COR-L47 (cell line): ENCODE data around the gene KMT2E.

Source experiments
- DNase-seq: peaks from one replicate; lab custom pipeline; 2025; lab: John Stamatoyannopoulos, UW

Gene KMT2E

GRCh38 chr7:105073143-105073542, 59.1 kb downstream of the KMT2E start:
- no peak for DNase-seq

- DNase-seq = no peak
Observed at GRCh38 chr7:105079348-105079747, 65.3 kb downstream of the KMT2E start.

GRCh38 chr7:105084581-105084980, 70.6 kb downstream of the KMT2E start:
- DNase-seq = no peak

GRCh38 chr7:105086850-105087249, 72.8 kb downstream of the KMT2E start:
- no peak for DNase-seq

GRCh38 chr7:105087981-105088380, 74.0 kb downstream of the KMT2E start:
- DNase-seq = no peak

GRCh38 chr7:105088456-105088855, 74.5 kb downstream of the KMT2E start:
- no peak for DNase-seq

- DNase-seq = no peak
Observed at GRCh38 chr7:105094966-105095365, 81.0 kb downstream of the KMT2E start.

GRCh38 chr7:105096306-105096705, 82.3 kb downstream of the KMT2E start:
- DNase-seq = no peak

- no peak for DNase-seq
Observed at GRCh38 chr7:105097619-105098018, 83.6 kb downstream of the KMT2E start.

- DNase-seq = no peak
Observed at GRCh38 chr7:105098863-105099515, 85.0 kb downstream of the KMT2E start.

GRCh38 chr7:105101864-105102263, 87.9 kb downstream of the KMT2E start:
- DNase-seq = no peak

GRCh38 chr7:105102557-105103352, 88.8 kb downstream of the KMT2E start:
- DNase-seq = no peak

- no peak for DNase-seq
Observed at GRCh38 chr7:105105579-105105978, 91.6 kb downstream of the KMT2E start.

GRCh38 chr7:105106473-105106872, 92.5 kb downstream of the KMT2E start:
- DNase-seq = no peak

- no peak for DNase-seq
Observed at GRCh38 chr7:105107458-105107857, 93.5 kb downstream of the KMT2E start.

- no peak for DNase-seq
Observed at GRCh38 chr7:105112440-105113418, 98.7 kb downstream of the KMT2E start.

- no peak for DNase-seq
Observed at GRCh38 chr7:105118612-105119600, 104.9 kb downstream of the KMT2E start.

- no peak for DNase-seq
Observed at GRCh38 chr7:105122619-105123018, 108.6 kb downstream of the KMT2E start.

GRCh38 chr7:105125745-105126144, 111.7 kb downstream of the KMT2E start:
- no peak for DNase-seq

GRCh38 chr7:105126436-105126975, 112.5 kb downstream of the KMT2E start:
- DNase-seq = no peak

- DNase-seq = no peak
Observed at GRCh38 chr7:105127179-105127578, 113.2 kb downstream of the KMT2E start.
